ENCODE results near the gene TNS3.
A peak's percentile ranks its signal among the peaks of the same experiment; 100 is the strongest.

TNS3 gene

DNA sequence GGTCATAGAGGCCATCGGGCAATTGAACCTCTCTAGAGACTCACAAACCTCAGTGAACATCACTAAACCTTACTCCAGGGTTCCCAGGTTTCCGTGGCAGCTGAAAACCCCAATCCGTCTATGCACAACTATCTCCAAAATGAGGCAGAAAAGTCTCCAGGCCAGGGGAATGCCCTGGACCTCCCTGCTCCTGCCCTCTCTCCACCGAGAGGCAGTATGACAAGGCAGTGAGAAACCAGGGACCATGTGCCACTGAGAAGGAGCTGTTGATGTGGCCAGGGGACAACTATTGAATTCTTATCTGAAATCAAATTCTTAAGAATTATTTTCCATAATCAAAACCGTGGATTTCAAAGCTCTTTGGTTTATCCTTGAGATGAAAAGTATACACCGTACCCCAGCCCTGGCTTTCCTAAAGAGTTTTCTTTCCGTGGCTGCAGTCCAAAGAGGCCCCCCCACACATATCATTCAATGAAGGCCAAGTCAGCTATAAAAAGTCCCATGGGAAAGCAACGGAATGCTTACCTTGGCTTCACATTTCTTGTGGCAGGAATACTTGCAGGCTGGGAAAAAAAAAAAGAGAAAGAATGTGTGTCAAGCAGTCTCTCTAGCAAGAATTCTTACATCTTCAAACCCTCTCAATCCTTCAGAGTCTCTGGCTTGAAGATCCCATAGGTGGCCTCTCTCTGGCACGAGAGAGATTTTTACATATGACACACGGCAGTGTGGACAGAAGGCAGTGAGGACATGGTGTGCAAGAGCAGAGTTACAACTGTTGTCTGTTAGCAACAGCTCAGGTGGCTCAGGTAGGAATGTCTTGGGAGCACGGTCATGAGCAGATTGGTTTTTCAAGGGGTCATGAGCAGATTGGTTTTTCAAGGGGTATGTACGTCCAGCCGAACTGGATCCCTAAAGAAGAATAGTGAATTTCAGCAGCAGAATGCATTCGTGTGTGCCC is 75.2 kb downstream of the TNS3 start:
- peak; percentile 90 to 92 for DNase-seq (ENCODE audit: low read depth in 2 of 2)

DNA sequence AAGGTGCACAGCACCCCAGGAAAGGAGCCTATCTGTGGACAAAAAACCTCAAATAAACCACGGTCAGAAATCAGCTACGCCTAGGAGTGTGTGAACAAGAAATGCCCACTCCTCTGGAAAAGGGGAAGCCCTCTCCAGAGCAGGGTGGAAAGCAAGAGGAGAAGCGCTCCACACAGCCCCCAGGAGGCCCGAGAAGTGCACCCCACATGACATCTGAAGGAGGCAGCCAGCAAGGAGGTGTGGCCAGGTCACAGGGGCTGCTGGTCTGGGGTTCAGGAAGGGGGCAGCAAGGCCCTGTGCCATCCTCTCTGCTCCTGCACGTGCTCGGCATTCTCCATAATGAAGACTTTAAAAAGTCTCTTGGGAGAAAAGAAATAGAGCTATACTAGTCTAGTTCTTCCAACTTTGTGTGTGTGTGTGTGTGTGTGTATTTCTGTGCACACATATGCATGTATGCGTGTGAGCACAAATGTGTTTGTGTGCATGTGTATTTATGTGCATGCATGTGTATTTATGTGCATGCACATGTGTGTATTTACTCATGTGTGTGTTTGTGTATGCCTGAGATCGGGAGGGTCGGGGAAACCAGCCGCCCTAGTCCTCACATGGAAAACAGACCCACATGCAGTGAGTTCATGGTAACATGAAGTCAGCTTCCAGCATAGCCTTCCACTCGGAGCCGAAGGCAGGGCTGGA is 76.5 kb downstream of the TNS3 start:
- no peak for DNase-seq (ENCODE audit: low read depth in 2 of 2)

DNA sequence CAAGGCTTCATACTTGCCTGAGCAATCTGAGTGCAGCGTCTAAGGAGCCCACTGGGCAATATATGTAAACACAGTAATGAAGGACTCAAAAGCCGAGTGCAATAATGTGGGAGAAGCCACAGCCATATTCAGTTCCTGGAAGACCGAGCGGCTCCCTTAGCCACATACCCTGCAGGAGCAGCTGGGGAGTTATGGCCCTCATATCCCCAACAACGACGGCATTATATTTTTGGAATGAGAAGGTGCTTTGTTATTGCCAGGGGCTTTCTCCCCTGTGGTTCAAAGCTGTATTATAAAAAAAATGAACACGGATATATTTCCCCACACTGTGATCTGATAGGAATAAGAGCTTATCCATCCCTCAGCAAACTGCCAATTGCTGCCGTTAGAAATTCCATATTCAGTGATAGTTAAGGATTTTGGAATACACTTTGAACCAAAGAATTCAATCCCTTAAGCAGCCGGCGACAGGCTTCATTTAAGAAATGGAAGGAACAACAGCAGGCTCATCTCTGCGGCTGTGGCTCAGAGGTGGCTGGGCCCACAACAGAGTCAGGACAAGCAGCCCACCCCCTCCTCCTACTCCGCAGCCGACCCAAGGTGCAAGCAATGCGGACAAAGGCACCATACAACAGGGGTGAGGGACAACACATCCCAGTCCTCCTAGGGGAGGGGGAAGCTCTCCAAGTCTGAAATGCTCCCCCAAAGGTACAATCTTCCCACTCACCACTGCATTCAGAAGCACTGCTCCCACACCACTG is 77.2 kb downstream of the TNS3 start:
- DNase-seq (ENCODE audit: low read depth in 2 of 2), result no peak

DNA sequence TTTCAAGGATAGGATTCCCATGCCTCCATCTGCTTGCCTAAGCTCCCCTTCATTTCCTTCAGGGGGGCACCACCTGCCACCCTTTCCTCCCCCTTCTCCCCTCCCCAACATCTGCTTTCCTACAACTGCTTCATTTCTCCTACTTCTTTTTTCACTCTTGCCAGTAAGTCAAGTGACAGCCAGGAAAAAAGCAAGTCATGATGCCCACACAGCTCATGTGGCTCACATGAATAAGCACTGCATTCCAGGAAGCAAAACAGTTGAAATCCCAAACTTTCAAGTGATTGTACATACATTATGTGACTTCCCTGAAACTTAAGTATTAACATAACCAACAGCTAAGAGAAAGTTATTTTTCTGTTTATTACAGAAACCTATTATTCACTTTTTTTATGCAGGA is 78.6 kb downstream of the TNS3 start:
- no peak for DNase-seq (ENCODE audit: low read depth in 2 of 2)

DNA sequence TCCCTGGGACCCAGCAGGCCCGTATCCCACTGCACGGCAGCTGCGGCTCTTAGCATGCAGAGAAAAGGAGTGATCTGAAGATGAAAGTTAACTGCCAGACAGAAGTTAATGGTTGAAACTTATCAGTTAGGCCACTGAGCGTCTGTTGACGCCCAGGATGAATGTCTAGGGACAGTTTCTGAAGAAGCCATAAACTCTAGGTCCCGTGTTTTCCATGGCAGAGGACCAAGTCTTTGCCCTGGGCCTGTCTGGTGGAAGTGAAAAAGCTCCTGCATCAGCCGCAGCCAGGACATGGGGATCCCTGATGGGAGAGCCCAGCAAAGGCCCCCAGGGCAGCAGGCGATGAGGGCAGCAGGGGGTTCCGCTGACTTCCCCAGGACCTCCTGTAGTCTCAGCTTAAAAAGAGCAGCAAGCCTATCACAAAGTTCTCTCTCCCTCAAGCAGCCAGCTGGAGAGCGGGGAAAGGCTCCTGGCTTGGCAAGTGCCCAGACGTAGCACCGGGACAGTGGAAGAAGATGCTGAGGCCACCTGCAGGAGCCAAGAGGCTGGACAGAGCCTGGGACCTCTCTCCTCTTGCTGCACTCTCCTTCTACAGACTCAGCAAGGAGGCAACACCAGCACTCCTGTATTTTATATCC is 79.6 kb downstream of the TNS3 start:
- no peak for DNase-seq (ENCODE audit: low read depth in 2 of 2)

DNA sequence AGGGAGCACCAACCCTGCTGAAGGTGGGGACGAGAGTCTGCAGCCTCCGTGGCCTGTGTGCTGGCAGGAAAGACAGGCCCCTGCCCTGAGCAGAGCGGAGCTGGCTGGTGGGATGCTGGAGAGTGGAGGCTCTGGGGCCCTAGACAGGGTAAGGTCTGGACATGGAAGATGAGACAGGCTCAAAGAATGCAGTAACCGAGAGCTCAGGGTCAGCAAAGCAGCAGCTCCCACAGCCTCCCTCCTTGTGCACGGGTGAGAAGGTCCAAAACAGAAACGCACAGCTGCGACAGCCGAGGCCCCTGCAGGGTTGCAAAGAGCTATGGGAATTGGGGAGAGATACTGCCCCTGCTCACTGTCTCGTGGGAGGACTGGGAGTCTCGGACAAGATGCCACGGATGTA is 80.5 kb downstream of the TNS3 start:
- DNase-seq (ENCODE audit: low read depth in 2 of 2), result no peak

DNA sequence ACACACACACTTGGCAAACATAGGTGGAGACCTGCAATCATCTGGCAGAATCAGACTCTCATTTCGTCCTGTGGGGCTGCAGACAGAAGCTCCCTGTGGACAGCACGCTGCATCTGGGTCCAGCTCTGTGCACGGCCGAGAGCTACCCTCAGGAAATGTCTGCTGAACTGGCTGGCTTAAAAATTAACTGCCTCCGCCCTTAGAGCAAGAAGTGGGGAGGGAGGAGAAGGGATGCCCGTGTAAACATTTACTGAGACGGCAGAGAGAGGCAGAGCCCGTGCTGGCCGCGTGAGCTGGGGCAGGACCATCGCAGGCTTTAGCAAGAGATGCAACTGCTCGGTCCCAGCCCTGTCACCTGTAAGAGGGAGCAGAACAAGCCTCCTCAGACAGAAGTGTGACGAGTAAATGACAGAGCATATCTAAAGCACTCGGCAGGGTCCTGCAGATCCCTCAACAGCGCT is 81.8 kb downstream of the TNS3 start:
- DNase-seq (ENCODE audit: low read depth in 2 of 2), result no peak

DNA sequence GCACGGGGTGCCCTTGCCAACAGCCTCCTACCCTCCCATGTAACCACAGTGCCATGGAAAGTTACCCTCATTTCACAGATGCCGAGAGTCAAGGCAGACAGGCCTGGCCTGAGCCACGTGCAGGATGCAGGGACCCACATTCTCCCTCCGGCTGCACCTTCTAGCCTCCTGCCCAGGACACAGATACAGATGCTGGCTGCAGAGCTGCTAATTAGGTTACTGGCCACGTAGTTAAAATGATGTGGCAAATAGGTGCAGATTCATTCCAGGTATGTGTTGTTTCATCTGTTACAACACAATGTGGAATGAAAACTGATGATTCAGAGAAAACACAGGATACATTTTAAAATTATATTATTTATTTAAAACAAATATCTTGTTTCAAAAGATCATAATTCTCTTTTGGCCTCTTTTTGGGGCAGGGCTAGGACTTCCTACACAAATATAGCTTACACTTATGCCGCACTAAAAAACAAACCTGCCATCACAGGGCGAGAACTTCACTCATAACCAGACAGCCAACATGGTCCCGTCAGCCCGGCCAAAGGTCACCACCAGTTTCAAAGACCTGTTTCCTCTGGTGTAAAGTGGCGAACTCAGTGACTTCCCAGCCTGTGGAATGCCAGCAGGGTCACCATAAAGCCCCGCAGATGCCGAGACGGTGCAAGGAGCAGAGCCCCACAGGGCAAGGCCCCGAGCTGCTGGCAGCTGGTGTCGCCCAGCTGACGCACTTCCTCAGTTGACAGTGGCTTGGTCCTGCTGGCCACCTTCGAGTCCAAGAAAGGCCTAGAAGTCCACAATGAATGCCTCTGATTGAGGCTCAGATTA is 83.5 kb downstream of the TNS3 start:
- DNase-seq (ENCODE audit: low read depth in 2 of 2), result no peak

DNA sequence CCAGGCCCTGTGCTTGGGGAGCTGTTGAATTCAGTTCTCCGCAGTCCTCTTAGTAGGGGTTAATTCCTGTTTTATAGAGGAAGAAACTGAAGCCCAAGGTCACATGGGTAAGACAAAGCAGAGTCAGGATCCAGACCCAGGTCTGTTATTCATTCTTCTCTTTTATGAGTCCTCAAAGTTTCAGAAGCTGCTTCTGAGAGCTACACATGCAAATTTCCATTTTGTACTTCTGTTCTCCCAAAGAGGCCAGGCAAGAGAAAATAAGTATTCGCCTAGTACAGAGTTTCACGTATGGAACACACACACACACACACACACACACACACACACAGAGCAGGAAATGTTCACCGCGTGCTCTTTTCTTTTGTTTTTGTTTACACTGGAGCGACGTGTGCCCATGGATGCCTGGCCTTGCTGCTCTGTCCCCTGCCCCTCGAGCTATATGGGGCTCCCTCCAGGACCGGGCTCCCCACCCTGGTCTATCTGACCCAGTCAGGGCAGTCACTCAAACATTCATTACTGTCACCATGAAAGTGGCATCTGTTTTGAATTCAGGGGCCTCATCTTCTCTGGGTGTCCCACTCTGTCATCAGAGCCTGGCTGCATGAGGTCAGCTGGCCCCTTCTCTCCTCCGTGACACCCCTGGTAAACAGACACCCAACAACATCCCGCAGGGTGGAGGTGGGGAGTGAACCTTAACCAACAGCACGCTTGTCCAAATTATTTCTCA is 84.4 kb downstream of the TNS3 start:
- DNase-seq (ENCODE audit: low read depth in 2 of 2), result no peak

DNA sequence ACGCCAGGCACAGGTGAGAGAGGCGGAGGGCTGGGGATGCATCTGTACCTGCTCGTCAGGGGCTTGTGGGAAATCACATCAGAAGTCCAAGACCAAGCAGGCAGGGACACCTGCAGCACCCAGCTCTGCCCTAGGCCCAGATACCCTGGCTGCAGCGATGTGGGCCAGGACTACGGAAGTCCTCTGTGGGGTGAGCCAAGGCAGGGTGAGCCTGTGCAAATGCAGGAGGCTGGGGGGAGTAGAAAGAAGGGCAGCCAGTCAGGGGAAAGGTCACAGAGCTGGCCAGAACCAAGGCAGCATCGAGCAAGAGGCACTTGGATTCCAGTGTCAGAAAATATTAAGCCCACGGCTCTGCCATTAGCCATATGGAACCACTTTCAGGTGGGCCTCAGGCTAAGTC is 85.2 kb downstream of the TNS3 start:
- no peak for DNase-seq (ENCODE audit: low read depth in 2 of 2)

DNA sequence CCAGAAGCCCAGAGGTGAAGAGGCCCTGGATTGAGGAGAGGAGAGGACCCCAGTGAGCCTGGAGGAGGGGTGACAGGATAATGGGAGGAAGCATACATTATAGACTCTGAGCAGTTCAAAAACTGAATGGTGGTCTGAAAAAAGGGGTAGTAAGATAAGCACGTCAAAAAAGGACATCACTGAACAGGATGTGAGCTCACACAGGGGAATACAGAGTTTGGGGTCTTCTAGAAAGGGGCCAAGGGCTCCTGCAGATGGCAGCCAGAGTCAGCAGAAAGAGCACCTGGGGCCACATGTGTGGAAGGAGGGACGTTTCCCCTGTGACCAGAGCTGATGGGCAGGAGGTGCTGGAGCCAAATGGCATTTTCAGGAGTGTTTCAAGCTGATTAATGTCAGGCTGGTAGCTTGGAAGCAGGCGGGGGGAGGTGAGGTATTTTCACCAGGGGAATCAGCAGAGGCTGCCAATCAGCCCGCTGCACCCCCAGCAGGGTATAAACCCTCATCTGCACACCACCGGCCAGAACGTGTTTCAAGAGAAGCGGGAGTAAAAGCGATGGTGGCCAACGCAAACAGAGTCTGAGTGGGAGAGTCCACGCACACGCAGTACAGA is 85.8 kb downstream of the TNS3 start:
- DNase-seq (ENCODE audit: low read depth in 2 of 2), result no peak

DNA sequence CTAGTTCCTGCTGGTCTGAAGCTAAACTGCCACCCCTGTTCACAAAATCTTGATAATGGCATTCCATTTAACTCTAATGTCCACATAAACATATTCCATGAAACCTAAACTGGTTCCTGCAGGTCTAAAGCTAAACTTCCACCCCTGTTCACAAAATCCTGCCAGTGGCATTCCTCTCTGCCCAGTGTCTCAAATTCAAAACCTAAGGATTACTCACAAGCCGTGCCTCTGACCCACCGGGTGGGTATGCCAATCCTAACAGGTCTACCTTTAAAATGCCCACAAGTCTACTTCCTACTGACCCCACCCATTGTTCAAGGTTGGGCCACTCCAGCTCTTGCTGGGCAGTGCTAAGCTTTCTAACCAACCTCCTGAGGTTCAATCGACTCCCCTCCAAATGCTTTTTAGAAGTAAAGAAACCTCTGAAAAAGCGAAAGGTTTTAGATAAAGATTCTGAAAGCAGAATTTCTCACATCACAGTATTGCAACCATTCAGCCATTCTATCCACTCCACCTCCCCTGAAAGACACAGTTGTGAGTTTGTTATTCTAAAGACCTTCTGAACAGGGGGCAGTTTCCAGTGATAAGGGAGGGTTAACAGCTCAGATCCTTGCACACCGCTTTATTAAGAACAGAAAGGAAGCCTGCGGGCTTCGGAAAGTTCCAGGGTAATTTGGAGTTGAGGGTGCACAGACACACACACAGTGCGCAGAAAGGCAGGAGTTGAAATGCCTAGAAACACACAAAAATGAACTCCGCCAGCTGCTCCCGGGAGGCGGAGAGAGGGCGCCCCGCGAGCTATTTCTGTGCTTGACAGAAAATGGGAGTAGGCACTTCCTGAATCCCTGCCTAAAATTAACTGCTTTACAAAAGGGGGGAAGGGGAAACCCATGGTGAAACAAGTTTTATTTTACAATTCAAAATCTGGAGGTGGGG is 87.7 kb downstream of the TNS3 start:
- DNase-seq (ENCODE audit: low read depth in 2 of 2), result no peak

DNA sequence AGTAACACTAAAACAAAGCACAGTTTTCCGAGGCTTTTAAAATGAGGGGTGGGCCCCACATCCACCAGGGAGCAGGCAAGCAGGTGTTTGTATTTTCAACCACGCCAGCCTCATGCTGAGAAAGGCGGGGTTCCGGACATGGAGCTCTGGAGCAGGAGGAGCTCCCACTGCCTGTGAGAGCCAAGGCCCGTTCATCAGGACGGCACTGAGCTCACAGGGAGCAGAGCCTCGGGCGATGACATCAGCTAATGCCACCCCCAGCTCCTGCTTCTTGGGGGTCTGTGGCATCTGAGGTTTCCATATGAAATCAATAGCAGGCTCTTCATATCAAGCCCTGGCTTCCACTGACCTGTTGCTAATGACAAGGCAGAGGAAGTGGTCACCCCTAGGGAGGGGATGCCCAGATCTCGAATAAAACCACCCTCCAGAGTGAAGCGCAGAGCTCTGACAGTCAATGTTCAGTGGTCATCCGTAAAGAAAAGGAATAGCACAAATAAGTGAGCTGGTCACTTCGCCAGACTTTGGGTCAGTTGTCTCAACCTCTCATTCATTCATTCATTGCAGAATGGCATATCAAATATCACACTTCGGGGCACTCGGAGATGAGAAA is 89.1 kb downstream of the TNS3 start:
- no peak for DNase-seq (ENCODE audit: low read depth in 2 of 2)

DNA sequence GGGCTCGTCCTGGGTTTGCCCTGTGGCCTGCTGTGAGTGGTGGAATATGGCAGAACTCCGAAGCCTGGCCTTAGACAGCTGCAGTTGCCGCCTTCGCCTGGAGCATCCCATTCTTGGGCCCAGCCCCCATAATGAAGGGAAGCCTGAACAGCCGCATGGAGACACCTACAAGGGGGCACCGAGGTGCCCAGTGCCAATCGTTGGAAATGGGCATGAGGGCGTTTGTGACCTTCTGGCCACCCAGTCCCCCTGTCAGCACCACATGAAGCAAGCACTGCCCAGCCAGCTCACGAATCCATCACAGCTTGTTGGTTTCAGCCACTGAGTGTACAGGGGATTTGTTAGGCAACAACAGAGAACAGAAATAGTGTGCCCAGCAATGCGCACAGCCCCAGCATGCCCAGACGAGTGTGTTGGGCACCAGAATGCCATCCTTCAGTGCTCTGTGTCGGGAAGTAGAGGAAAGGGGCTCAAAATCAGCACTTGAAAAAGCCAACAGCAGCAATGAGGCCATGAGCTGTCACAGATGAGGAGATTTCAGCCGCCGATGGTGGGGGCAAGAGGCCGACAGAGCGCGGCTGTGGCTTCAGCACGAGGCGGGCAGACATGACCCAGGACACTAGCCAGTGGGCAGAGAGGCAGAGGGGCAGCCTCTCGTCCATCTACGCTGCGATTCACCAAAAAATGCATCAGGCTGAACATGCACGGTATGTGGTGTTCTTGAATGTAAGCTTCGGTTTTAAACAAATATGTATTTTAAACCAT is 91.2 kb downstream of the TNS3 start:
- no peak for DNase-seq (ENCODE audit: low read depth in 2 of 2)

DNA sequence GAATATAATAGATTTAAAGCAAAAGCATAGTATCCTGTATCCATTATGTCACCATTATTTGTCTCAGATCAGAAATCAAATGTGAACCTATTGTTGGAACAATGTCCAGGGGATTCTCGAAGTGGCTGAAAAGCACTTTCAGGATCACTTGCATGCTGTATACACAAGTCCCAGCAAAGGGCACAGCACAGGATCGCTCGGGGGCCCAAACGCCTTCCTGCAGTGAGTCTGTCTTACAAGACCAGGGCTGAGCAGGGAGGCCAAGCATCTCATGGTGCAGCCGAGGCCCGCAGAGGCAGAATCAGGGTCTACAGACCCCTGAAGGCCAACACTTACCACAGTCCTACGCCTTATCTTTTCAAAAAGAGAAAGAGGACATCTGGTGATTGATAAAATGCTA is 92.3 kb downstream of the TNS3 start:
- DNase-seq (ENCODE audit: low read depth in 2 of 2), result no peak

DNA sequence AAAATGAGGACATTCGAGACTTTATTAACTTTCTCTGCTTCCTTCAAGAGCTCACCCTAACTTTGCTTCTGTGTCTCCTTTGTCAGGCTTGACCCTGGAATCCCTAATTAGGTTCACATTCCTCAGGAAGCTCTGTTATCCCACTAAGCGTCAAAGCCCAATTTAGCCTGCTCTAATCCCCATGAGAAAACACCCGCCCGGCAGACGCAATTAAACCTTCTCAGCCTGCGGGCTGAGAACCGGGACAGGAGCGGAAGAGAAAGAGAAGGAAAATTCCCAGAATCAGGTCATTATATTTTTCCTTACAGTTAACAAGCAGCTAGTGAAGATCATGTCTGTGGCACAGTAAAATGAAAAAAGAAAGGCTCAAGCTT is 93.0 kb downstream of the TNS3 start:
- no peak for DNase-seq (ENCODE audit: low read depth in 2 of 2)

DNA sequence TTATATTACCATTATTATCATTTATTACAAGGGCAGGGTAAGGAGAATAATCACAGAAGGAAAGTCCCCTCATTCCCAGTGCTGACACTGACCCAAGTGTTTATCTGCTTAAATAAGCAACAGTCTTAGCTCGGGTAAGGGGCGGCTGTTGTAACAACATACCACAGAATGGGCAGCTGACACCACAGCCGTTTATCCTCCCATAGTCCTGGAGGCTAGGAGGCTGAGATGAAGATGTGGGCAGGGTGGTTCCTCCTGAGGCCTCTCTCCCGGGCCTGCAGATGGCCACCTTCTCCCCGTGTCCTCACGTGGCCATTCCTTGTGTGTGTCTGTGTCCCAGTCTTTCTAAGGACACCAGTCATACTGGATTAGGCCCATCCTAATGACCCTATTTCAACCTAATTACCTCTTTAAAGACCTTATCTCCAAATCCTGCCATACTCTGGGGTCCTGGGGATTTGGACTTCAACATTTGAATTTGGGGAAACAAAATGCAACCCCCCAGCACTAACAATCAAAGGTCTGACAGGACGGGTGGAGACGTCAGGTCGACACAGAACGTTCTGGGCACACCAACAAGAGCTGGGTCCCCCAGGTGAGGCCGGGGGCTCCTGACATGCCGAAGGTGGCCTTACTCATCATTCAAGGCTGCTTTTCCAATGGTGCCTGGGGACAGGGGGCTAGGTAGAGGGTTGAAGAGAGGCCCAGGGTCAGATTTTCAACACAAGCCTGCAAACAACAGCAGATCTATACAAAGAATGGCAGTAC is 93.5 kb downstream of the TNS3 start:
- DNase-seq (ENCODE audit: low read depth in 2 of 2), result no peak
